Inflammatory macrophage treated with lipopolysaccharide for 4 hours (primary cell): ENCODE data around the gene IL36RN.

ENCODE experiments used
- DNase-seq: peaks from one replicate; pipeline ENCODE4 v3.0.0-alpha.2; 2020

Gene IL36RN

DNA sequence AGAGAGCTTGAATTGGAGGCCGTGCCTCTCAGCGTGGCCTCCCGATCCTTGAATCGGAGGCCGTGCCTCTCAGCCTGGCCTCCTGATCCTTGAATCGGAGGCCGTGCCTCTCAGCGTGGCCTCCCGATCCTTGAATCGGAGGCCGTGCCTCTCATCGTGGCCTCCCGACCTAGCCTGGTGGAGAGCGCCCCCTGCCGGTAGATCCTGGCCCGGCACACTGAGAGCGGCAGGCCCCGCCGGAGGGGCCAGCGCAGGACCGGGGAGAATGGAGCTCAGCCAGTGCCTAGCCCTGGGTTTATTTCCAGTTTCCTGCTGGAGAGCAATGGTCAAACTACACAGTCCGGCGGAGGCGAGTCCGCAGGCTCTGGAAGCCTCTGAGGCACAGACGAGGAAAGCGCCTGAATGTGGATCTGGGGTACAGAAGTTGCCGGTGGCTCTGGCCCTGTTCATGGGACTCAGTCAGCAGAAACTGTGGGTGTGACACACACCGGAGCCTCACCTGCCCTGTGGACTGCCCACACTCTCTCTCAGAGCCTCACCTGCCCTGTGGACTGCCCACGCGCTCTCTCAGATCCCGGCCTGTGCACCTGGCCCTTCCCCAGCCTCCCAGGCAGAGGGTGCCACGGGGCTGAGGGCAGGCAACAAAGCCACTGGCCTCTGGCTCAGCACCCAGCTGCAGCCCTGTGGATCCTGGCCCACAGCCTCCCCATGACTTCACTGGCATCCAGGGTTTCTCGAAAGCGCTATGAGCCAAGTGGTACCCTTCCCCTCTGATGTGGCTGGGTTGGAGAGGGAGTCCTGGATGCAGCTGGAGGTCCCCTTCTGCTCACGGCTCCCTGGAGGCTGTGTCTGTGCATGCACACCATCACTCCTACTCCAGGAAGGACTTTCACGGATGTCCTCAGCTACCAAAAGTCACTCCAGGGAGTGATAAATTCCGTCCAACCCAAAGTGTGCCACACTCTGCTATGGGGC lies 7.8 kb upstream of the IL36RN start:
- no peak for DNase-seq

DNA sequence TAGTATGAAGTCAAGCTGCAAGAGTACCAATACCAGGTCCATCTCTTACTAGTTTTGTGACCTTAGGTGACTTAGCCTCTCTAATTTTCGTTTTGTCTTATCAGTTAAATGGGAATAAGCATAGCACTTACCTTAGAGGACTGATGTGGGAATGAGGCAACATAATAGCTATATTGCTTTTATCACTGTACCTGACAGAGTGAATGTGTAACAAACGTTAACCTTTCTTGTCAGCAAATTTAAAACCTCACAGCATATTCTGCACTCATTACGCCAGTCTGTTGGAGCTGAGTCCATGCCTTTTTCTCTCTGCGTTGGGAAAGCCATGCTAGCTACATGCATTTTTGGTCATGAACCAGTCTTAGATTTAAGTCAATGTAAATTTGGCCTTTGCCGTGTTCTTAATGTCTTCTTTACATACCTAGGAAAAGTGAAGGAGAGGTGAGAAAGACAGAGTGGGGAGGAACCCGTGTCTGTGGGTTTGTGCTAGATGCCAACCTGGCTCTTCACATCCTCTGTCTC lies 6.5 kb upstream of the IL36RN start, which contains the start of gene IL36B:
Gene IL36B (minus strand): TSS at position 472 of the 522 bp plus-strand sequence.
- no peak for DNase-seq

DNA sequence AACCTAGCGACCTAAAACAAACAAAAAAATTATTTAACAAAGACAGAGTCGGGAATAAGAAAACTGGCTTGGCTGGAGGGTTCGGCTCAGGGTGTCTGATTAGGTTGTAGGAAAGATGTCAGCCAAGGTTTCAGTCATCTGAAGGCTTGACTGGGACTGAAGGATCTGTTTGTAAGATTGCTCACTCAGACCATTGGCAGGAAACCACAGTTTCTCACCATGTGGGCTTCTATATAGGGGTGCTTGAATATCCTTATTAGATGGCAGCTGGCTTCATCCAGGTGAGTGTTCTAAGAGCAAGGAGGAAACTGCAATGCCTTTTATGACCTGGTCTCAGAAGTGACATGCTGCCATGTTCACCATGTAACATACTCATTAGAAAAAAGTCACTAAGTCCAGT lies 5.3 kb upstream of the IL36RN start:
- DNase-seq, result no peak

DNA sequence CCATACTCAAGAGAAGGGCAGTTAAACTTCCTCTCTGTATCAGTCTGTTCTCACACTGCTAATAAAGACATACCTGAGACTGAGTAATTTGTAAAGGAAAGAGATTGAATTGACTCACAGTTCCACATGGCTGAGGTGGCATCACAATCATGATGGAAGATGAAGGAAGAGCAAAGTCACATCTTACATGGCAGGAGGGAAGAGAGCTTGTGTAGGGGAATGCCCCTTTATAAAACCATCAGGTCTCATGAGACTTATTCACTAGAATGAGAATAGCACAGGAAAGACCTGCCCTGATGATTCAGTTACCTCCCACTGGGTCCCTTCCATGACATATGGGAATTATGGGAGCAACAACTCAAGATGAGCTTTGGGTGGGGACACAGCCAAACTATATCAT lies 4.9 kb upstream of the IL36RN start:
- DNase-seq, result peak; percentile 85

DNA sequence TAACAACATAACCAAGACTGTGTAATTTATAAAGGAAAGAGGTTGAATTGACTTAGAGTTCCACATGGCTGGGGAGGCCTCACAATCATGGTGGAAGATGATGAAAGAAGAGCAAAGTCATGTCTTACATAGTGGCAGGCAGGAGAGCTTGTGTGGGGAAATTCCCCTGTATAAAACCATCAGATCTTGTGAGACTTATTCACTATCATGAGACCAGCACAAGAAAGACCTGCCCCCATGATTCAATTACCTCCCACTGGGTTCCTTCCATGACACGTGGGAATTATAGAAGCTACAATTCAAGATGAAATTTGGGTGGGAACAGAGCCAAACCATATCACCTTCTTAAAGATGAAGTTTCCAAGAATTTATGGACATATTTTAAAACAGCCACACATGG lies 2.5 kb upstream of the IL36RN start:
- peak; percentile 93 for DNase-seq

DNA sequence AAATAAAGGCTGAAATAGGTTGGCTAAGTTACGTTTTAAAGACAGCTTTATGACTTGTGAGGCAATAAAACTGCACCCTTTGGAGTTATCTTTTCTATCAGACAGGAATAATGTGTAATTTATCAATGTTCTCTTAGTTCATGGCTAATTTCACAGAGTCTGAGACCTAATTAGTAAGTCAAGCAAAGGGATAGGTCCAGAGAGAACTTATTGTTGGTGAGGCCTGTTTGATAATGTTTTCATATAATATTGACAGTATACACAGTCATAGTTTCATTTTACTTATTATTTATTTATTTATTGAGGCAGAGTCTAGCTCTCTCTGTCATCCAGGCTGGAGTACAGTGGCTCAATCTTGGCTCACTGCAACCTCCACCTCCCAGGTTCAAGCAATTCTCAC lies 1.9 kb upstream of the IL36RN start:
- no peak for DNase-seq

DNA sequence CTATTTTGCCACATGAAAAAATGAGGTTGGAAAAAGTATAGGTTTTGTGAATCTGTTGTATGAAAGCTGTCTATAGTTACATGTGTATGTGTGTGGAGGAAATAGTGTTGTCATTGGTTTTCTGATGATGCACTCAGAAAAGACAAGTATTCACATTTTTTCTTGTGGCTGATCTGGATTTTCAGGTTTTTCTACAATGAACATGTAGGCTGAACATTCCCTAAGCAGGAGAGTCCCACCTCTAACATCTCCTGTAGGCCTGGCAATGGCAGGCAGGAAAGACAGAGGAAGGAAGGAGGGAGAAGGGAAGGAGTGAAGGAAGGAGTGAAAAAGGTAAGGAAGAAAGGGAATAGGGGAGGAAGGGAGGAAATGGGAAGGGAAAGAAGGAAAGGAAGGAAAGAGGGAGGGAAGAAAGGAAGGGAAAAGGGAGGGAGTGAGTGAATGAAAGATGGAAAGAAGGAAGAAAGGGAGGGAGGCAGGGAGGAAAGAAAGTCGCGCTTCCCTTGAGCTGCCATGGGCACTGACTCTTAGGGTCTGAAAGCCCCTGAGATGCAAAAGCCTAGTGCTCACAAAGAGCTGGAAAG lies 495 bp upstream of the IL36RN start:
- no peak for DNase-seq

DNA sequence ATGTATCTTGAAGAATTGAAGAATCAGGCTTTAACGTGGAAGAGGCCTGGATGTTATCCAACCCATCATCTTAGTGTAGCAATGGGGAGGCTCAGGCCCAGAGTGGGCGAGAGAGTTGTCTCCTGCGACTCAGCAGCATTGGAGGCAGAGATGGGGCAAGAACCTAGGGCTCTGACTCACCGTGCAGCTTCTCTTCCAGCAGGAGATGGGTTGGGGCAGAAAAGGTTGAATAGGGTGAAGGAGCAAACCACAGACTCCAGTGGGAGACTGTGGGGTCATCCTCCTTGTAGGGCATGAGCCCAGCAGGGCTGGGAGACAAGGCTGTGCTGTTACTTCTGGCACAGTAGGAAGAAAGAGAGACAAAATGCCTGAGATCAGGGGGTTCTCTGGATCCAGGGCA lies 1.4 kb downstream of the IL36RN start:
- DNase-seq, result peak; percentile 87

DNA sequence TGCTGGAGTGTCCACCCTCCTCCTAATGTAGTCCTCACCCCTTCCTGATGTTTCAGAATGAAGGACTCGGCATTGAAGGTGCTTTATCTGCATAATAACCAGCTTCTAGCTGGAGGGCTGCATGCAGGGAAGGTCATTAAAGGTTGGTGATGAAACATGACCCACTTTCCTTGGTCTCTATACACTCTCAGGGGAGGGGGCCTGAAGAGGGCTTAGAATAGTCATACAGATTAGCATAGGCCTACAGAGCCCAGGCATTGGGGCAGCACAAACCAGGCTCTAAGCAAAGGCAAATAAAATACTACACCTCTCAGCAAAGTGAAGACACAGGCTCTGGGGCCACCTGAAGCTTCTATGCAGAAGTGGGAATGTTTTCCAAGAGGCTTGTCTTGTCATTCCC lies 1.8 kb downstream of the IL36RN start:
- no peak for DNase-seq

DNA sequence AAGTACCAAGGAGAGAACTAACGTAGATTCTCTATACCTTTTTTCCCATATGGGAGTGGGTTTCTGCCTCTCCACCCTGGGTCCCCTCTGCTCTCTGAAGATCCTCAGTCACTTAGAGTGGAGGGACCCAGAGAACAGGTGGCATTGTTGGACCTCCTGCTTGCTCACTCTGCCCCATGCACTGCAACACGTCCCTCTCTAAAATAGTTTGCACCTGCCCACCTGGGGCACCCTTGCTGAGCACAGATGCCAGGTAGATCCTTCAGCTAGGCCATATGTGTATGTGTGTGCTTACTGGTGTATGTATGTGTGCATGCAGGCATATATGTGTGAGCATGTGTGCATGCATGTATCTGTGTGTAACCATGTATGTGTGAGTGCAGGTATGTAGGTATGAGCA lies 2.2 kb downstream of the IL36RN start:
- DNase-seq, result no peak

DNA sequence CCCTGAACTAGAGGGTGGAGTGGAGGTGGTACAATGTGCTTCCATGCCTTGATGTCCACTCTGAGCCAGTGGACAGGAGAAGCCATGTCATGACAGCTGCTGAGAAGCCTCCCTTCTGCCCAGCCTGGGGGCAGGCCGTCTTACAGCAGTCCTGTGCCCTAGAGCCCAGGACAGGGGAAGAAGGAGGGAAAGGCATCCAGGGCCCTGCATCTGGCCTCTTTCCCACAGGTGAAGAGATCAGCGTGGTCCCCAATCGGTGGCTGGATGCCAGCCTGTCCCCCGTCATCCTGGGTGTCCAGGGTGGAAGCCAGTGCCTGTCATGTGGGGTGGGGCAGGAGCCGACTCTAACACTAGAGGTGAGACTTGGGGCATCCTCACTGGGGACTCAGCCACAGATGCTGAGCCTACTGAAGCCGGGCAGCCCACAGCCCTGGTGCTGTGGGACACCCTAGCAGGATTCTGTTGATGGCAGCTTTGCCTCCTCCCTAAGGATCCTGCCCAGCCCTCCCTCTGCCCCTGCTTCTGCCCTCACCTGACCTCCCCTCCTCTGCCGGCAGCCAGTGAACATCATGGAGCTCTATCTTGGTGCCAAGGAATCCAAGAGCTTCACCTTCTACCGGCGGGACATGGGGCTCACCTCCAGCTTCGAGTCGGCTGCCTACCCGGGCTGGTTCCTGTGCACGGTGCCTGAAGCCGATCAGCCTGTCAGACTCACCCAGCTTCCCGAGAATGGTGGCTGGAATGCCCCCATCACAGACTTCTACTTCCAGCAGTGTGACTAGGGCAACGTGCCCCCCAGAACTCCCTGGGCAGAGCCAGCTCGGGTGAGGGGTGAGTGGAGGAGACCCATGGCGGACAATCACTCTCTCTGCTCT lies 3.1 kb downstream of the IL36RN start:
- no peak for DNase-seq

DNA sequence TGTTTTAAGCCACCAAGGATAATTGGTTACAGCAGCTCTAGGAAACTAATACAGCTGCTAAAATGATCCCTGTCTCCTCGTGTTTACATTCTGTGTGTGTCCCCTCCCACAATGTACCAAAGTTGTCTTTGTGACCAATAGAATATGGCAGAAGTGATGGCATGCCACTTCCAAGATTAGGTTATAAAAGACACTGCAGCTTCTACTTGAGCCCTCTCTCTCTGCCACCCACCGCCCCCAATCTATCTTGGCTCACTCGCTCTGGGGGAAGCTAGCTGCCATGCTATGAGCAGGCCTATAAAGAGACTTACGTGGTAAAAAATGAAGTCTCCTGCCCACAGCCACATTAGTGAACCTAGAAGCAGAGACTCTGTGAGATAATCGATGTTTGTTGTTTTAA lies 5.3 kb downstream of the IL36RN start:
- DNase-seq, result no peak

DNA sequence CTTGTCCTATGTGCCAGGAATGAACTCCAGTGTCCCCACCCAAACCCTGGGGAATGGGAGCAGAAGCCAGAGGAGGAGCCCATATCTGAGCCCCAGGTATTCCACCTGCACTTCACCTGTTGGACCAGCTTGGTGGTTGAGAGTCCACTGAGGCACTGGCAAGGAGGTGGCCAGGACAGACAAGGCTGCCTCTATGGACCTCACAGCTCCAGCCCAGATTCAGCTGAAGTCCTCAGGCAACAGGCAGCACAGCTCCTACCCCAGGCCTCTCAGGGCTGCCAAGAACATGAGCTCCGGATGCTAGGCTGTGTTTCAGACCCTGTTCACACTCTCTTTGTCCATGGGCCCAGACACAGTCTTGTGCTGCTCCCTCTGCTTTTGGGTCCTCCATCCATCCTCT lies 5.9 kb downstream of the IL36RN start:
- DNase-seq, result no peak

DNA sequence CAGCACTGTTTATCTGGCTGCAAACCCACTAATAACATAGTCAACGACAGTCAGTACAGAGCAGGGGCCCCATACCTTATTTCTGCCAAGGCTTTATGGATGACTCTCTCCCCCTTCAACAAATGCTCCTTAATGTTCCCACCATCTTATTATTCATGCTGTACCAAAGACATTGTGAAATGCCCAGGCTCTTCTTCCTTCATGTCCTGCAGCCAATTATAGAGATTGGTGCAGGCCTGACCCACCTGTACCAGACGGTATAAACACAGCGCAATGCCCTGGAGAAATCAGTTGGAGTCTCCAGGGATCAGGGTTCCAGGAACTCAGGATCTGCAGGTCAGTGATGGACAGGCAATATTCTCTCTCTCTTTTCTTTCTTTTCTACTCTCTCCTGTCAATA lies 8.7 kb downstream of the IL36RN start, which contains the start of gene IL1F10:
Gene IL1F10 (plus strand): TSS at position 290 of the 400 bp plus-strand sequence. CDS start 4,769 bp downstream, outside the sequence.
- no peak for DNase-seq

DNA sequence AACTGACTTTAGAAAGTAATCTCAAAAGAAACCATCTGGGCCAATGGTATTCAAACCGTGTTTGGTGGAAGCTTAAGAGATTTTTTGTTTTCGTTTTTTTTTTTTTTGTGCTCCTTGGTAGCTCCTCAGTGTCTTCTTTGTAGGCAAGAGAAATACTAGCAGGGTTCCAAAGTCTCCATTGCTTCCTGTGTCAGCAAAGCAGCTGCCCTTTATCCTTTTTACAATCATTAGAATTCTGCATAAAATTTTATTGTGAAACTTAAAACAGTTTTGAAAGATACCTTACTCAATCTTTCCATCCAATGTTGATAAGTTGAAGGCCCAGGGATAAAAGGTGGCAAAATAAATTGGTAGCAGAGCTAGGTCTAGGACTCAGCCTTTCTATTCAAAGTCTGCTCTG lies 9.3 kb downstream of the IL36RN start:
- DNase-seq, result no peak

DNA sequence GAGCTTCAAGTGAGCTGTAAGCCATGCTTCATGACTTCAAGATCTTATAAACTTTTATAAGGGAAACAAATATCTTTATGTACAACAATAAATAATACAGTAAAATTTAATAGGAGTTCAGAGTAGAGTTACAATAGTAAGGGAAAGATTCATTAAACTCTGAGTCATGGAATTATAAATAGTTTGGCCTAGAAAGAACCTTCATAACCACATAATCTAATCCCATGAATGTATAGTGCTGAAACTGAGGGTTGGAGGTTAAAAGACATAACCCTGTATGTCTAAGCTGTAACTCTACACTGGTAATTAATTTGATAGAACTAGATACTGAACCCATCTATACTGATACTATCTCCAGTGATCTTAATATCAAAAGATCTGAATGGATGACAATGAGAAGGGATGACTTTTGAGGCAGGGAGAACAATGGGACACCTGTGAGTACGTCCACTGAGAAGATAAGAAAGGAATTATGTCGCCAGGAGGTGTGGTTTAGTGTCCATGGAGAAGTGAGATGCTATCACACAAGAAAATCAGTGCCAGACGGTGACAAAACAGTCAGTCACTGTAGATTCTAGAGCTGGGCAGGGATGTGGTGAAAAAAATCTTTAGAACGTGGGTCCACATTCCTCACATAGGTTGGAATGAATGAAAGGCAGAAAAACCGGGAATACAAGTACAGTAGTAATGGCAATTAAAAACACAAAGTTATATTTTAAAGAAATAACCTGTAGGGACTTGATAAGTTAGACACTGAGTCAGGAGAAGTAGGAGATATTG lies 9.9 kb downstream of the IL36RN start:
- no peak for DNase-seq

DNA sequence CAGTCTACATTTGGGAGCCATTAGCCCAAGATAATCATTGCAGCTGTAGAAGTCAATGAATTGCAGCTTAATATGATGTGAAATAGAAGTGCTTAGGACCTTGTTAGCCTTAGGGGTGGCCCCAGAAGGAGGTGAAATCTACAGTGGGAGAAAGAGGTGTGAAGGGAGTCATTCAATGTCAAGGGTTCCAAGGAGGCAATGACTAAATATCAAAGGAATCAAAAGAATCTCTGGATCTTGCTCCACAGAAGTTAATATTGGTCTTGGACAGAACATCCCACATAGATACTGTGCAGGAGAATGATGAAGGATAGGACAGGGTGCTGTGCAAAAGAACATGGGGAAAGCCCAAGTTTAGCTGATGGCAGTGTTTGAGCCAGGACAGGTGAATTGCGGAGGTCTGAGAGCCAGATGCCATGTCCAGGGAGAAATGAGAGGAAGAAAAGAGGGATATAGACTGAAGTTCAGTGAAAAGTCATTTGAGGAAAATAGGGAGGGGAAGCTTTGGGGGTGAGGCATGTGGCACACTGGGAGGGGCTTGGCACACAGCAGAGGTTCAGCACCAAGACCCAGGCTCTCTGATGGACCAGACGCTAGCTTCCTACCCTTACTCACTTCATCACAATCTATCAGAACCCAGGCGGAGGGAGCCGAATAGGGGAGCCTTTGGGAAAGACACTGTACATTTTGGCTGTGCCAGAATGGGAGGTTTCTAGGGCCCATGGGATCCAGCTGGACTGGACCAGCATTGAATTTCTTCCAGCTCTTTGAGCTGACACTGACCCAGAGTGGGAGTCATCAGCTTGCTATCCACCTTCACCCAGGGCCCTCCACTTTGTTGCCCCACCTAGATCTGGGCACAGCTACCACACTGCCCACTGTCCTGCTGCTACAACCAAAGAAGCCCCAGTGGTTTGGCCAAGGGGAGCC lies 10.9 kb downstream of the IL36RN start:
- DNase-seq, result no peak

DNA sequence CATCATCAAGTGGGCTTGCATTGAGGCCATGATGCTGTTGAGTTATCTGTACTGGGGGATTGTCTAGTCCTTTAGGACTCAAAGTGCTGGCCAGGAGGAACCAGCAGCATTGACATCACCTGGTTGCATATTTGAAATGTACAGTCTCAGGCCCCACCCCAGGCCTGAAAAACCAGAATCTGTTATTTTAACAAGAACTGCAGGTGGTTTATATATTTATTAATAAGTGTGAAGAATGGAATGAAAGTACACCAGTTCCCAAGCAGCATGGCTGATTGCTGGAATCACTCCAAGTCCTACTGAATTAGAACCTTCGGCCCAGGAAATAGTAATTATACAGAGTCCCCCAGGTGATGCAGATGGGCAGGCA lies 11.6 kb downstream of the IL36RN start:
- DNase-seq, result no peak

DNA sequence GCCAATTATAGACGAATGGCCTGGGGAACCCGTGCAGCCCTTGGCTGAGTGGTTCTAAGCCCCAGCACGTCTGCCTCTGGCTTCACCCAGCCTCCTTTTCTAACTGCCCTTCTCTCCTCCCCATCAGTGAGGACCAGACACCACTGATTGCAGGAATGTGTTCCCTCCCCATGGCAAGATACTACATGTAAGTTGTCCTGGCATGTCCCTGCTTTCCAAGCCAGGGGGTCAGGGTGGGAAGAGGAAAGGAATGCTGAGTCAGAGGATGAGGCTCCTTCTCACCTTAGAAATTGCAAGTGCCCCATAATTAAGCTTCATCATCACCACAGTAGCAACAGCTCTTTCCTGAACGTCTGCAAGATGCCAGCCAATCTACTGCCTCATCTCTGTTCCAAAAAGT lies 13.6 kb downstream of the IL36RN start:
- no peak for DNase-seq

DNA sequence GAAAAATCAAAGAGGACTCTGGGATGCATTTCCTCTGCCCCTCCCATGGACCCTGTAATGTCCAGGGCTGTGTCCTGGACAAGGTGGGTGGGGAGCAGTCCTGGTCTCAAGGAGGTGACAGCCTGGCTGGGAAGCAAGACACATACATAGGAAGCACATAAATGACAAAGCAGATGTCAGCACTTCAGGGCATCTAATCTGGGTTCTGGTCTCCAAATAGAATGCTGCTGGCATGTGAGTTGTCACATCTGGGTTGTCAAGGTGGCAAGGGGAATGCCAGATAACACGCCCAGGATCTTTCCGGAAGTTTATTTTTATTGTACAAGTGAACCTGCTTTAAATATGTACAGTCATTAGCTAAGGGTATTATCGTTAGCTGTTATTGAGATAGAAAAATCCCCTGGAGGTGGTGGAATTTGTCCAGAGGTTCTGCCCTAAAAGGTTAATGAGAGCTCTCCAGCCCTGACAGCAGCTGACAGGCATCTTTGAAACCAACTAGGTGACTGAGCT lies 14.4 kb downstream of the IL36RN start:
- DNase-seq, result no peak

DNA sequence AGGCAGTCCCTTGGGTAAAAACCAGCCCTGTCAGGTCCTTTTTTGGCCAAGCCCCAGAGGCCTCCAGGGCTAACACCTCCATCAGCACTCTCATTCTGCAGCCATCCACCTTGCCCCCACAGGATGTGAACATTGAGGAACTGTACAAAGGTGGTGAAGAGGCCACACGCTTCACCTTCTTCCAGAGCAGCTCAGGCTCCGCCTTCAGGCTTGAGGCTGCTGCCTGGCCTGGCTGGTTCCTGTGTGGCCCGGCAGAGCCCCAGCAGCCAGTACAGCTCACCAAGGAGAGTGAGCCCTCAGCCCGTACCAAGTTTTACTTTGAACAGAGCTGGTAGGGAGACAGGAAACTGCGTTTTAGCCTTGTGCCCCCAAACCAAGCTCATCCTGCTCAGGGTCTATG lies 16.0 kb downstream of the IL36RN start:
- no peak for DNase-seq
